PFSK-1 (cell line): Measurements from ENCODE around the gene IGDCC3.

ENCODE experiments used
- FOXP2 ChIP-seq: optimal IDR thresholded peaks from 2 replicates; pipeline ENCODE3; 2011; ENCODE audit warnings: borderline replicate concordance, control low read depth, inconsistent platforms; ENCODE audit not compliant: insufficient read depth; ENCODE audit errors: extremely low read length, extremely low read depth
- POLR2AphosphoS5 ChIP-seq: IDR thresholded peaks from 2 replicates; pipeline ENCODE4 v1.6.1; 2012; ENCODE audit warnings: low read depth, mild to moderate bottlenecking, control low read depth, low read length, moderate library complexity
- REST ChIP-seq, 2 experiments: IDR thresholded peaks; 2 replicates each; pipeline versions ENCODE4 v1.6.1 to v1.8.0; 2011 to 2012; ENCODE audit warnings: low read depth in 2 of 2, low read length in 2 of 2, control low read depth in 1 of 2, inconsistent platforms in 1 of 2, mild to moderate bottlenecking in 1 of 2, moderate library complexity in 1 of 2; ENCODE audit not compliant: insufficient read depth in 1 of 2
- SIN3A ChIP-seq: IDR thresholded peaks from 2 replicates; pipeline ENCODE4 v1.6.1; 2012; ENCODE audit warnings: mild to moderate bottlenecking, low read length, moderate library complexity, borderline replicate concordance; ENCODE audit not compliant: insufficient read depth
- TAF1 ChIP-seq: IDR thresholded peaks from 2 replicates; pipeline ENCODE4 v1.6.1; 2012; ENCODE audit warnings: low read length, control low read depth, borderline replicate concordance; ENCODE audit not compliant: insufficient read depth

IGDCC3 gene

GRCh38 chr15:65382921-65383320, 5.1 kb upstream of the IGDCC3 start:
- no peak for TF ChIP-seq SIN3A
- no peak for TF ChIP-seq REST (IDR thresholded peaks at IDR 0.05; ENCODE audit: insufficient read depth in 1 of 2, low read depth in 2 of 2, low read length in 2 of 2)
- no peak for TF ChIP-seq TAF1
- no peak for TF ChIP-seq POLR2AphosphoS5
- TF ChIP-seq FOXP2 = no peak

- TF ChIP-seq POLR2AphosphoS5 = no peak
- no peak for TF ChIP-seq FOXP2
- TF ChIP-seq TAF1 = no peak
- TF ChIP-seq SIN3A = no peak
- no peak for TF ChIP-seq REST (IDR thresholded peaks at IDR 0.05; ENCODE audit: insufficient read depth in 1 of 2, low read depth in 2 of 2, low read length in 2 of 2)
These were observed 4.3 kb upstream of the IGDCC3 start for GRCh38 chr15:65382146-65382491.

GRCh38 chr15:65381445-65382145, 3.8 kb upstream of the IGDCC3 start:
- TF ChIP-seq SIN3A (no peak), REST (IDR thresholded peaks at IDR 0.05; ENCODE audit: insufficient read depth in 1 of 2, low read depth in 2 of 2, low read length in 2 of 2) (no peak), FOXP2 (no peak), TAF1 (no peak), POLR2AphosphoS5 (no peak)

GRCh38 chr15:65379986-65380385, 2.2 kb upstream of the IGDCC3 start:
- no peak for TF ChIP-seq SIN3A
- TF ChIP-seq REST (IDR thresholded peaks at IDR 0.05; ENCODE audit: insufficient read depth in 1 of 2, low read depth in 2 of 2, low read length in 2 of 2) = no peak
- no peak for TF ChIP-seq FOXP2
- no peak for TF ChIP-seq POLR2AphosphoS5
- TF ChIP-seq TAF1 = no peak
